ENCODE measurements around the gene ZBTB7C.

Gene ZBTB7C

GRCh38 chr18:48045744-48046143, 363.4 kb downstream of the ZBTB7C start:
- no peak for DNase-seq (ENCODE audit: low spot score)
- in situ Hi-C loops (cut with MboI; ENCODE audit: low sequenced_read_pairs, unreplicated experiment), result loop anchor here (10.0 kb wide), 1 partner anchor 399 kb away; no protein-coding TSS in a partner anchor
- TF ChIP-seq CTCF (IDR thresholded peaks at IDR 0.05; ENCODE audit: borderline replicate concordance, control extremely low read depth, extremely low read depth, insufficient read depth, missing control alignments), result no peak

GRCh38 chr18:48044944-48045343, 364.2 kb downstream of the ZBTB7C start:
- TF ChIP-seq CTCF (IDR thresholded peaks at IDR 0.05; ENCODE audit: borderline replicate concordance, control extremely low read depth, extremely low read depth, insufficient read depth, missing control alignments), result no peak
- in situ Hi-C loops (cut with MboI; ENCODE audit: low sequenced_read_pairs, unreplicated experiment), result loop anchor here (10.0 kb wide), 1 partner anchor 400 kb away; no protein-coding TSS in a partner anchor
- DNase-seq (ENCODE audit: low spot score), result no peak

- DNase-seq (ENCODE audit: low spot score), result no peak
- TF ChIP-seq CTCF (IDR thresholded peaks at IDR 0.05; ENCODE audit: borderline replicate concordance, control extremely low read depth, extremely low read depth, insufficient read depth, missing control alignments), result no peak
- in situ Hi-C loops (cut with MboI; ENCODE audit: low sequenced_read_pairs, unreplicated experiment), result loop anchor here (10.0 kb wide), 1 partner anchor 402 kb away; no protein-coding TSS in a partner anchor
Measured at GRCh38 chr18:48043166-48043565, 366.0 kb downstream of the ZBTB7C start.

GRCh38 chr18:48042431-48042830, 366.8 kb downstream of the ZBTB7C start:
- no peak for DNase-seq (ENCODE audit: low spot score)
- in situ Hi-C loops (cut with MboI; ENCODE audit: low sequenced_read_pairs, unreplicated experiment), result loop anchor here (10.0 kb wide), 1 partner anchor 402 kb away; no protein-coding TSS in a partner anchor
- no peak for TF ChIP-seq CTCF (IDR thresholded peaks at IDR 0.05; ENCODE audit: borderline replicate concordance, control extremely low read depth, extremely low read depth, insufficient read depth, missing control alignments)

- DNase-seq (ENCODE audit: low spot score), result no peak
- no peak for TF ChIP-seq CTCF (IDR thresholded peaks at IDR 0.05; ENCODE audit: borderline replicate concordance, control extremely low read depth, extremely low read depth, insufficient read depth, missing control alignments)
- in situ Hi-C loops (cut with MboI; ENCODE audit: low sequenced_read_pairs, unreplicated experiment), result loop anchor here (10.0 kb wide), 1 partner anchor 404 kb away; no protein-coding TSS in a partner anchor
Measured at GRCh38 chr18:48040457-48041110, 368.6 kb downstream of the ZBTB7C start.

GRCh38 chr18:48039769-48040215, 369.4 kb downstream of the ZBTB7C start:
- no peak for DNase-seq (ENCODE audit: low spot score)
- no peak for TF ChIP-seq CTCF (IDR thresholded peaks at IDR 0.05; ENCODE audit: borderline replicate concordance, control extremely low read depth, extremely low read depth, insufficient read depth, missing control alignments)
- in situ Hi-C loops (cut with MboI; ENCODE audit: low sequenced_read_pairs, unreplicated experiment), result loop anchor here (10.0 kb wide), 1 partner anchor 405 kb away; no protein-coding TSS in a partner anchor
